Esophagus mucosa (tissue), 1 donor: ENCODE results near the gene CD302. TPM values are rescaled to one million over a fixed set of nuclear protein-coding genes. Genes with fewer than 3 reads are reported as not detected.
"Not testable (repeated sequence)": the region's sequence is repeated elsewhere in the genome, so short reads cannot be mapped to it uniquely, and the experiment has no call there.

ENCODE experiments used
- ATAC-seq: fragments of 200-7000 bp; cut with Tn5 transposase; one replicate; pipeline ENCODE4 v1.9.1; 2020
- total RNA-seq: library from RNA; stranded (reverse); gene quantifications from one replicate; pipeline ENCODE4 v1.2.4, GENCODE V29; 2023
- donor health status: DM: yes; HTN: yes; CAD: no.

CD302 gene
- total RNA-seq, 1 donor from 2014 or later = 1.6 TPM

GRCh38 chr2:159745237-159745636 lies 52.8 kb downstream of the CD302 start:
- ATAC-seq = not testable (repeated sequence)

GRCh38 chr2:159744363-159744762 lies 53.6 kb downstream of the CD302 start:
- ATAC-seq = no peak

- ATAC-seq = no peak
Observed at GRCh38 chr2:159742846-159743245, 55.2 kb downstream of the CD302 start.

- peak; percentile 26 for ATAC-seq
Observed at GRCh38 chr2:159738509-159739390, 59.3 kb downstream of the CD302 start.

DNA sequence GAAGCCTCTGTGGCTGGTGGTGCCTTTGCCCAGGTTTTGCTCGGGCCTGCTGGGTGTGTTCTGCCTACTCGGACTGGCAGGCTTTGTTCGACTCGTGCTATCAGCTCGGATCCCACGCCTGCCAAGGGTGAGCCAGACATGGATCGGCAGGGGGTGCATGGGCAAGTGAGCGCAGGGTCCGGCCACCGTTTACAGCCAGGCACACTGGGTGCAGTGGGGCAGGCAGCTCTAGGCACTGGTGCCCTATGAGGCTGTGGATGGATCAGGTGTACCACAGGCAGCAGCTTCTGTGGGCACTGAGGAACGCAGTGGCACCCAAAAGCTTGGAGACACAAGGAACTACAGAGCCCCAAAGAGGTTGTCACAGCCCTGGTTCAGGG lies 60.1 kb downstream of the CD302 start:
- ATAC-seq = no peak

- ATAC-seq = peak; percentile 59
Observed at GRCh38 chr2:159737292-159737916, 60.6 kb downstream of the CD302 start.

DNA sequence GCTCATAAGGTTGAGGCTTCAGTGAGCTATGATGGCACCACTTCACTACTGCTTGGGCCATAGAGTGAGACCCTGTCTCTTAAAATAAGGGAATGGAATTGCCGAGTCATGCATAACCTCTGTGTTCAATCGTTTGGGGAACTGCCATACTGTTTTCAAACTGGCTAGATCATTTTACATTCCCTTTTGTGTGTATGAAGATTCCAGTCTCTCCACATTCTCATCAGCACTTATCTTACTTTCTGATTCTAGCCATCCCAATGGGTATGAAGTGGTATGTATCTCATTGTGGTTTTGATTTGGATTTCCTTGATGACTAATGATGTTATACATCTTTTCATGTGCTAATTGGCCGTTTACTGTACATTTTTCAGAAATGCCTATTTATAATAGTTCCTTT lies 62.0 kb downstream of the CD302 start:
- ATAC-seq = no peak

DNA sequence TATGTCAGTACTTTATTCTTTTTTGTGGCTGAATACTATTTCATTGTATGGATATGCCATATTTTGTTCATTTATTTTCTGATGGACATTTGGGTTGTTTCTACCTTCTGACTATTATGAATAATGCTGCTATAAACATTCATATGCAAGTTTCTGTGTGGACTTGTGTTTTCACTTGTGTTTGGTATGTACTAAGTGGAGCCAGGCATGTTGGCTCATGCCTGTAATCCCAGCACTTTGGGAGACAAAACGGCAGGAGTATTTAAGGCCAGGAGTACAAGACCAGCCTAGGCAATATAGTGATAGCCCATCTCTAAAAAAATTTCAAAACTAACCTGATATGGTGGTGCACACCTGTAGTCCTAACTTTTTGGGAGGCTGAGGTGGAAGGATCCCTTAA lies 62.4 kb downstream of the CD302 start:
- ATAC-seq = peak; percentile 39

GRCh38 chr2:159728629-159729028 lies 69.4 kb downstream of the CD302 start:
- no peak for ATAC-seq

- ATAC-seq = no peak
Observed at GRCh38 chr2:159725713-159726112, 72.3 kb downstream of the CD302 start.

DNA sequence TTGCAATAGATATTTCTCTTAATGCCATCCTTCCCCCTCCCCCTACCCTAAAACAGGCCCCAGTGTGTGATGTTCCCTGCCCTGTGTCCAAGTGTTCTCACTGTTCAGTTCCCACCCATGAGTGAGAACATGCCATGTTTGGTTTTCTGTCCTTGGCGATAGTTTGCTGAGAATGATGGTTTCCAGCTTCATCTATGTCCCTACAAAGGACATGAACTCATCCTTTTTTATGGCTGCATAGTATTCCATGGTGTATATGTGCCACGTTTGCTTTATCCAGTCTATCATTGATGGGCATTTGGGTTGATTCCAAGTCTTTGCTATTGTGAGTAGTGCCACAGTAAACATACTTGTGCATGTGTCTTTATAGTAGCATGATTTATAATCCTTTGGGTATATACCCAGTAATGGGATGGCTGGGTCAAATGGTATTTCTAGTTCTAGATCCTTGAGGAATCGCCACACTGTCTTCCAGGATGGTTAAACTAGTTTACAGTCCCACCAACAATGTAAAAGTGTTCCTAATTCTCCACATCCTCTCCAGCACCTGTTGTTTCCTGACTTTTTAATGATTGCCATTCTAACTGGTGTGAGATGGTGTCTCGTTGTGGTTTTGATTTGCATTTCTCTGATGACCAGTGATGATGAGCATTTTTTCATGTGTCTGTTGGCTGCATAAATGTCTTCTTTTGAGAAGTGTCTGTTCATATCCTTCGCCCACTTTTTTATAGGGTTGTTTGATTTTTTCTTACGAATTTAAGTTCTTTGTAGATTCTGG lies 73.0 kb downstream of the CD302 start:
- not testable (repeated sequence) for ATAC-seq

DNA sequence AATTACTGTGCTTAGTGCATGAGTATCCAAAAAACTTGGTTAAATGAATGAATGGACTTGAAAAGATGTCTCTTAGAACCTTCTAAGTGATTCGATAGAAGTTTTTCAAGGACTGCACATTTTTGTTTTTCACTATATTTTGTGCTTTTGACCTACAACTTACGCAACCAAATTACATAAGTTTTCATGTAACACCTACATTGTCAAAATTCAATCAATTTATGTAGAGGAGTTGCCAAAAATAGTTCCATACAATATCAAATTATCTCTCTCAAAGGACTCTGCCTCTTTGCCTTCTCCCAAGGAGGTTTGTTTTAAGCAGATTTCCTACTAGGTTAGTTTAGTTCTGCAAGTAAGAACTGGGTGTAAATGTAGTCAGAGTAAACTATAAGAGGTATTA lies 75.4 kb downstream of the CD302 start:
- no peak for ATAC-seq

DNA sequence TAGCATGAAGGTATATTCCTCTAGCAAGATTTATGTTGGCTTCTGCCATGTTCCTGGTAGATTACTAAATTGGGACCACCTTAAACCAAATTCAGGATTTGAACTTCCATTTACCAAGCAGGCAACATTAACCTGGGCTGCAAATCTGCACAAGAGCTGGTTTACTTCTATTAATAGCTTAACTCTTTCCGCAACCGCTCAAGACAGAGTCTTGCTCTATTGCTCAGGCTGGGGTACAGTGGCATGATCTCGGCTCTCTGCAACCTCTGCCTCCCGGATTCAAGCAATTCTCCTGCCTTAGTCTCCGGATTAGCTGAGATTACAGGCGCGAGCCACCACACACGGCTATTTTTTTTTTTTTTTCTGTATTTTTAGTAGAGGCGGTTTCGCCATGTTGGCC lies 77.3 kb downstream of the CD302 start:
- no peak for ATAC-seq

Other genes with a start within 250 kb of the CD302 start
- gene BAZ2B, start 181.7 kb downstream of the CD302 start, total RNA-seq = 41.4 TPM
- 86.3 TPM for gene MARCHF7, start 85.7 kb downstream of the CD302 start, total RNA-seq
- 7.6 TPM for gene LY75, start 106.5 kb upstream of the CD302 start, total RNA-seq